ENCODE data around the gene IKZF2.

The IKZF2 gene

DNA sequence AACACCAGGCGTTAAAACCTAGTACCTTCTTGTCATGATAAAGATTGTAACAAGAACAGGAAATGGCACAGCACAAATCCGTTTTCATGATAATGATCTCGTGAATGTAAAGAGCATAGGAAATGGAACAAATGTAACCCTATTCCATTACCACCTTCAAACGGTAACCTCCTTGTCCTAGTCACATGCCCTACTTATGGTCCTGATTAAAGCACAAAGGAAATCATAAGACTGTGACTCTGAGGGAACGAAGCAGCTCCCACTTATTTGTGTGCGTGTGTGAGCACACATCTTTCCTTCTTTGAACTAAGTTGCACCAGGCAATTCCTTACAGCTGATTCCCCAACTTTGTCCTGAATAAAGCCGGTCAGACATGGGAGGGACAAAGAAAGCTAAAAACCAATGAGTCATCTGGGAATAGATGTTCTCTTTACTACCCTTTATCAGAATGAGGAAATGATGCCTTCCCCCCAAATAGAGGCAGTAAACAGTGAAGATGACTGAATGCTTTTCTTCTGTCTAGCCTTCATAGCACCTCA lies 192.6 kb downstream of the IKZF2 start:
- DNase-seq (ENCODE audit: low read depth), result no peak

DNA sequence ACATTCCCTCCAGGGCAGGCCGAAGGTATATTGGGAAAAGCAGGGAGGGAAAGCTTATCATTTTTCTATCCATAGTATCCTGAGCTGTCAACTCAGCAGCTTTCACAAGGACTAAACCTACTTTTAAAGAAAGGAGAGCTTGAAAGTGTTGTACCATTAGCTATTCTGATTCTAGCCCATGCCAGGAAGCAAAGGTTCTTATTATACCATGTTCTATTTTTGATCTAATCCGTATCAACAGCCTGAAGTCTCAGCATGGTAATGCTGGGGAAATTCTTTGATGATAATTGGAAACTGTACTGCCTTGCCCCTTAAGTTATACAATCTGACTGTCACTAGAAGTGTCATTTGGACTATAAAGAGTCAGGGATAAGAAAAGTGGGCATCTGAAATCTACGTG lies 193.3 kb downstream of the IKZF2 start:
- DNase-seq (ENCODE audit: low read depth), result no peak

DNA sequence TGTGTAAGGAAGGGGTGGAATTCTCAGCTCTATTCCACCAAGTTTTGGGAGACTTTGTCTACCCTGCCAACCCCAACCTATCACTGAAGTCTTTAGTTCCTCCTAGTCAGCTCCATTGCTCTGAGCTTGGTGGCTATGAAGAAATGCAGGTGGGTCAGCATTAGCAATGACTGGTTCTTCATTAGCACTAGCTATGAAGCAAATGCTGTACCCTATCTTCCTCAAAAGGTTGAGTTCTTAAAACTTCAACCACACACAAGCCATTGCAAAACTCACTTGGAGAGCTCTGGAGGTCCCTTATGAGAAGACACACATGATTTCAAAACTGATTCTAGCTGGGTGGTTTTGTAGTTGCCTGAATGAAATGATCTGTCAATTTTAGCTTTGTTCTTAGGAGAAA lies 193.8 kb downstream of the IKZF2 start:
- DNase-seq (ENCODE audit: low read depth), result no peak

DNA sequence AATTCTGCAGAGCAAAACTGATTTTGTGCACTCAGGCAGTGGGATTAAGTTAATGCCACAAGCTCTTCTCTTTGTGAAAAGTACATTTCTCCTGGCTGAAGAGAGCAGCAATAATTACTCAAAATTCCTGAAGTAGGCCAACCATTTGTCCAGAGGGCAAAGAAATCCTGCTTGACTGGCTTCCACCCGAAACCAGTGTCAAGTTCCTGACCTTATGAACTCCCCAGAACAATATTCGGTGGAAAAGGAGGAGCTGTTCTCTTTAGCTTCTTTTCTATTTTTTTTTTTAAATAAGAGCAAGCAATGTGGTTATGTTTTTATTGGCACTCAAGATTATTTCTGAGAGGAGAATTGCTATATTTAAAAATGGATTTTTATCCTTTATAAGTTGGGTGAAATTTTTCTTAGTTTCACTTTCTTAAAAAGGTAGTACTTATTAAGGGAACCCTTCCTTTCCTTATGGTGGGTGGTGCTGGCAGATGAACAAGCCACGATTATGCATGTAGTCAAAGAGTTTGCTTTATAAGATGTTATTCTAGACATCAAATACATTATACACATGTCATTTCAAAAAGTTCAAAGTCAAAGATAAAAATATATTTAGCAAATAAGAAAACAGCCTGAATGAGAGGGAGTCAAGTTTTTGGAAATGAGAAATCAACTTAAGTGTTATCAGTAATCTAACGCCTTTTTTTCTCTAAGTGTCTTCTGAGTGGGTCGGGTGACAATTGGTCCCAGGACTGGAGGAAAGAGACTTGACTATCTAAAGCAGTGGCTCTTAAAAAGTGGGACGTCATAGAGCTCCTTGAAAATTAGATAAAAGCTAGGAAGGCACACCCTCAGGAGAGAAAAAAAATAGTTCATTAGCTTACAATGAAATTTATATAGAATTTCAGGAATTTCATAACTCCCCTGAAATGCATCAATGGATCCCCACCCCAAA lies 194.5 kb downstream of the IKZF2 start:
- DNase-seq (ENCODE audit: low read depth), result no peak

DNA sequence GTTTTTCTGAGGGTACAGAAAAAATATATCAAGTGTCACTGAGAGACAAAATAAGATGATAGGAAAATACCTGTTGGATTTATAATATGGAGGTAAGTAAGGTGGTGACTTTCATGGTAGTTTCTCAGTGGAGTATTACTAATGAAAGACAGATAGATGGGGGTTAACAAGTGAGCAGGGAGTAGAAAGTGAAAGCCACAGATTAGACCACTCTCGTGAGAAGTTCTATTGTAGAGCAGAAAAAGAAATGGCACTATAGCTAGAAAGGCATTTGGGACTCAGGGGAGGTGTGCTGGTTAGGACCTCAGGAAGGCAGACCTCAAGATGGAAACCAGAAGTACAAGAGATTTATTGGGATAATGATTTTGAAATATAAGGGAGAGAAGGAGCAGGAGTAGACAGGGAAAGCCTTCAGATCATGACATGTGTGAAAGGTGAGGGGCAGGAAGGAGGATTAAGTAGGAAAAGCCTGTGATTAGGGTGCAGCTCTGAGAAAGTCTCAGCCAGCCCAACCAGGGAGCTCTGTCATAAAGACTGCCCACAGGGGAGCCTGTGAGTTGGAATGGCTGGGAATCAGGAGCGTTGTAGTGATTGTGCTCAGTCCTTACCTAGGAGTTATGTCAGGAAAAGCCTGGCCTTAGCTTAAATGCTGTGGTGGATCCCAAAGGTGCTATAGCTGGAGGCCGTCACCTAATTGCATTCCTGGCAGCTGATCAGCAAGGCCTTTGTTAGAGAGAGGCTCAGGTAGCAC lies 198.1 kb downstream of the IKZF2 start:
- no peak for DNase-seq (ENCODE audit: low read depth)

DNA sequence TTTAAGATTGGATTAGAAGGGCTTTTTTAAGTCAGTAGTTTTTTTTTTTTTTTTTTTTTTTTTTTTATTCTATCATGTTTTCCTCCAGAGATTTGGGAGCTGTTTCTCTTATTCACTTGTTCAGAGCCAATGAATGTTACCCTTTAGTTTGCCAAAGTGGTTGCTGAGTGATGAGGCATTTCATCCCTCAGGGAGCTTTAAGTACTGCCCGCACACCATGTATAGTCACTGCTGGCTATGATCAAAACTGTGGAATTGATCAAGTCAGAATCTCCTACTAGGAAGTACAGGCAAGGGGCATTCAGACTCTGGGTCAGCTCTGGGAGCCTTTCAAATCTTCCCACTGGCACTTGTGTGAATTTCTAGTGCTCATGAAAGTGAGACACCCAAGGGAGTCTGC lies 201.6 kb downstream of the IKZF2 start:
- DNase-seq (ENCODE audit: low read depth), result no peak
